ENCODE results near the gene CD40LG. TPM values are rescaled to one million over a fixed set of nuclear protein-coding genes. Genes with fewer than 3 reads are reported as not detected.

CD40LG gene
- total RNA-seq, 2 experiments from 2014 or later = not detected

DNA sequence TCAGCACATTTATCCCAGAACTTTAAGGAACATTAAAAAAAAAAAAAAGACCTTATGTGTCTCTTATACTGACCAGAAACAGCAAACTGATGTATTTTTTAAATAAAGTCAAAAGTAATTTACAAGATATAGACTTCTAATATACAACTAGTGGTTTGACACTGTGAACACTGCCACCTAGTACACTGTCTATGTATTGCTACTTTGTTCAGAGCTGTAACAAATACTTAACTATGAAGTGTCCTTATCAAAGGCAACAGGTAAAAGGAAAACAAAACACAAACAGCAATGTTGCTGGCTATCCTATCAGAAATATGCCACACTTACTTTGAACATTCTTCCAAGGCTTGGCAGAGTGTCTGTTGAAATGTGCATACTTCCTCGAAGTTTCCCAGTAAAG is 60.4 kb downstream of the CD40LG start:
- no peaks in the 10 kb centered on the region for H3K79me2 ChIP-seq (ENCODE audit: insufficient read depth, low read depth, low read length)
- H3K9me3 ChIP-seq (ENCODE audit: low read length) = no peaks in the 10 kb centered on the region
- H3K4me2 ChIP-seq (ENCODE audit: low read length) = no peak overlapping the region
- BruUV-seq (replicated peaks) = no TSS peak
- H3K27ac ChIP-seq (ENCODE audit: low read depth, low read length, poor library complexity, severe bottlenecking) = no peak overlapping the region
- CTCF ChIA-PET (ENCODE audit: unreplicated experiment) = no interaction called here
- POLR2A ChIA-PET = no interaction called here
- no peaks in the 10 kb centered on the region for H3K9me2 ChIP-seq (ENCODE audit: insufficient read depth, low read length)
- H3K36me3 ChIP-seq (ENCODE audit: insufficient read depth, low read length) = peaks cover 63% of the 10 kb centered on the region
- H3K4me3 ChIP-seq (ENCODE audit: low read depth, low read length, poor library complexity, severe bottlenecking) = no peak overlapping the region
- no peak overlapping the region for H2AFZ ChIP-seq (ENCODE audit: low read length)
- no peak for TF ChIP-seq EZH2phosphoT487 (IDR thresholded peaks at IDR 0.05; ENCODE audit: borderline replicate concordance, low read depth, low read length)
- TF ChIP-seq, protein P1, sequence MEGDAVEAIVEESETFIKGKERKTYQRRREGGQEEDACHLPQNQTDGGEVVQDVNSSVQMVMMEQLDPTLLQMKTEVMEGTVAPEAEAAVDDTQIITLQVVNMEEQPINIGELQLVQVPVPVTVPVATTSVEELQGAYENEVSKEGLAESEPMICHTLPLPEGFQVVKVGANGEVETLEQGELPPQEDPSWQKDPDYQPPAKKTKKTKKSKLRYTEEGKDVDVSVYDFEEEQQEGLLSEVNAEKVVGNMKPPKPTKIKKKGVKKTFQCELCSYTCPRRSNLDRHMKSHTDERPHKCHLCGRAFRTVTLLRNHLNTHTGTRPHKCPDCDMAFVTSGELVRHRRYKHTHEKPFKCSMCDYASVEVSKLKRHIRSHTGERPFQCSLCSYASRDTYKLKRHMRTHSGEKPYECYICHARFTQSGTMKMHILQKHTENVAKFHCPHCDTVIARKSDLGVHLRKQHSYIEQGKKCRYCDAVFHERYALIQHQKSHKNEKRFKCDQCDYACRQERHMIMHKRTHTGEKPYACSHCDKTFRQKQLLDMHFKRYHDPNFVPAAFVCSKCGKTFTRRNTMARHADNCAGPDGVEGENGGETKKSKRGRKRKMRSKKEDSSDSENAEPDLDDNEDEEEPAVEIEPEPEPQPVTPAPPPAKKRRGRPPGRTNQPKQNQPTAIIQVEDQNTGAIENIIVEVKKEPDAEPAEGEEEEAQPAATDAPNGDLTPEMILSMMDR (conservative IDR thresholded peaks at IDR 0.05; ENCODE audit: low read length) = peak; percentile 72
- DNase-seq (ENCODE audit: low spot score) = peak; percentile 14
- intact Hi-C loops (cut with micrococcal nuclease; ENCODE audit: unreplicated experiment) = no loop called here
- peaks cover 7% of the 10 kb centered on the region for H3K4me1 ChIP-seq (ENCODE audit: insufficient read depth, low read length, poor library complexity, severe bottlenecking)
- no peaks in the 10 kb centered on the region for H4K20me1 ChIP-seq (ENCODE audit: insufficient read depth, low read length)

Other genes with a start within 250 kb of the CD40LG start
- gene BRS3, start 160.2 kb upstream of the CD40LG start, total RNA-seq (2014; rRNA removed; shearing (Covaris generic)) = not detected in 2 replicates
- not detected in 2 replicates for gene BRS3, start 160.2 kb upstream of the CD40LG start, total RNA-seq (2022)
- 58.1 and 68.6 TPM in 2 replicates for gene HTATSF1, start 150.6 kb upstream of the CD40LG start, total RNA-seq (2014; rRNA removed; shearing (Covaris generic))
- gene HTATSF1, start 150.6 kb upstream of the CD40LG start, total RNA-seq (2022) = 39.0 and 40.6 TPM in 2 replicates
- not detected in 2 replicates for gene VGLL1, start 115.9 kb upstream of the CD40LG start, total RNA-seq (2014; rRNA removed; shearing (Covaris generic))
- gene VGLL1, start 115.9 kb upstream of the CD40LG start, total RNA-seq (2022) = not detected in 2 replicates
- gene ARHGEF6, start 132.8 kb downstream of the CD40LG start, total RNA-seq (2014; rRNA removed; shearing (Covaris generic)) = 50.8 and 52.3 TPM in 2 replicates
- 64.5 and 79.5 TPM in 2 replicates for gene ARHGEF6, start 132.8 kb downstream of the CD40LG start, total RNA-seq (2022)
- 321 and 394 TPM in 2 replicates for gene RBMX, start 232.6 kb downstream of the CD40LG start, total RNA-seq (2014; rRNA removed; shearing (Covaris generic))
- 342 and 367 TPM in 2 replicates for gene RBMX, start 232.6 kb downstream of the CD40LG start, total RNA-seq (2022)

Data from OCI-LY7 (cell line).